ENCODE results near the gene CDH24. TPM values are rescaled to one million over a fixed set of nuclear protein-coding genes. Genes with fewer than 3 reads are reported as not detected.
A peak's percentile ranks its signal among the peaks of the same experiment; 100 is the strongest.

CDH24 gene
- total and polyA plus RNA-seq, 10 of the 15 experiments (the other 5 are each of a cell fraction or from before 2014, with no cell fraction given): 0.10 to 1.5 (median 0.45) TPM; not detected in 2

DNA sequence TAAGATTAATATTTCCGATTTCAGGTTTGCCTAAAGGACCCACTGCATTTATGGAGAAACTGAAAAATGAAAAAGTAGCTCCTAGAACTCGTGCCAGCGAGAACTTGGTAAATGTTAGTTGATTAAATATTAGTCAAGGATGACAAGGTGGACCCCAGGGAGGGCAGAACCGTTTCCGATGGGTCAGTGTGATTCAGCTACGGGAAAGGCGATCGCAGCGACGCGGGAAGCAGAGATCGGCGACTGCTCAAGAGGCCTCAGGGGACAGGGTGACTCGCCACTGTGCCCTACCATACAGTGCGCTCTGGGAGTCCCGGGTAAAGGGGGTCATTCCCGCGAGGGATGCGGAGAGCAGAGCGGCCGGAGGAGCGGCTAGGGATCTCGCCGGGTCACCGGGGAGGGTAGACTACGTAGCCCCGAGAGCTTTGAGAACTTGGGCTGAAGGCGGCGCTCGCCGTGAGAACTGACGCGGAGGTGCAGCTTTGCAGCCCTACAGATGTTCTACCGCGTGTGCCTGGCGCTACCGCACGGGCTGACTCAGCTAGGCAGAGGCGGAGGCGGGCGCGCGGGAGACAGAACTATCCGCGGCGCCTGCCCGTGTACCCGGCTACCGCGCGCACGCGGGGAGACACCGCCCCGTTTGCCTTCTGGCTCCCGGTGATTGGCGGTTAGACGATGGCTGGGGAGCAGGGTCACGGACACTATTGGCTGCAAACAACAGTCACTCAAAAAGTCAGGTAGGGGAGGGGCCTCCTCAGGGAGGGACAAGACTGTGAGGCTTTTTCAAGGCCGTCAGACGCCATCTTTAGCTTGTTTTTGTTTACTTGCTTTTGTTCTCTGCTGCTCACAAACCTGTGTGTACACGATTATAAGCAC is 50.5 kb downstream of the CDH24 start:
- under 1% methylated on average over 62 of the region's 62 CpGs for WGBS (ENCODE audit: insufficient coverage, insufficient replicate concordance, low lambda C conversion rate, missing lambda C conversion rate)
- TF ChIP-seq EGR1 (IDR thresholded peaks at IDR 0.05; ENCODE audit: borderline replicate concordance in 1 of 2, low read depth in 2 of 2, low read length in 2 of 2) (peak in 1 of 2 experiments; percentile 77; a peak in 2 of 3 replicates), NFYB (IDR thresholded peaks at IDR 0.05; ENCODE audit: insufficient read depth, low read depth, low read length) (peak; percentile 94), RUNX3 (IDR thresholded peaks at IDR 0.05; ENCODE audit: low read length) (peak; percentile 44; the same call in 1 of the 2 replicates), PAX8 (IDR thresholded peaks at IDR 0.05) (peak; percentile 91), MEF2B (IDR thresholded peaks at IDR 0.05; ENCODE audit: partially characterized antibody, poor library complexity, severe bottlenecking) (peak; percentile 75), PBX3 (IDR thresholded peaks at IDR 0.05; ENCODE audit: insufficient replicate concordance, low read depth, low read length) (peak; percentile 96), BACH1 (IDR thresholded peaks at IDR 0.05; ENCODE audit: borderline replicate concordance) (peak; percentile 92), HCFC1 (IDR thresholded peaks at IDR 0.05; ENCODE audit: low read length) (peak; percentile 33; the same call in 1 of the 2 replicates), REST (IDR thresholded peaks at IDR 0.05; ENCODE audit: low read depth, low read length) (no peak), CHD4 (IDR thresholded peaks at IDR 0.05) (no peak), PML (IDR thresholded peaks at IDR 0.05; ENCODE audit: low read length) (peak; percentile 85), JUND (IDR thresholded peaks at IDR 0.05; ENCODE audit: low read depth, low read length) (no peak)
- TF ChIP-seq, protein P1, sequence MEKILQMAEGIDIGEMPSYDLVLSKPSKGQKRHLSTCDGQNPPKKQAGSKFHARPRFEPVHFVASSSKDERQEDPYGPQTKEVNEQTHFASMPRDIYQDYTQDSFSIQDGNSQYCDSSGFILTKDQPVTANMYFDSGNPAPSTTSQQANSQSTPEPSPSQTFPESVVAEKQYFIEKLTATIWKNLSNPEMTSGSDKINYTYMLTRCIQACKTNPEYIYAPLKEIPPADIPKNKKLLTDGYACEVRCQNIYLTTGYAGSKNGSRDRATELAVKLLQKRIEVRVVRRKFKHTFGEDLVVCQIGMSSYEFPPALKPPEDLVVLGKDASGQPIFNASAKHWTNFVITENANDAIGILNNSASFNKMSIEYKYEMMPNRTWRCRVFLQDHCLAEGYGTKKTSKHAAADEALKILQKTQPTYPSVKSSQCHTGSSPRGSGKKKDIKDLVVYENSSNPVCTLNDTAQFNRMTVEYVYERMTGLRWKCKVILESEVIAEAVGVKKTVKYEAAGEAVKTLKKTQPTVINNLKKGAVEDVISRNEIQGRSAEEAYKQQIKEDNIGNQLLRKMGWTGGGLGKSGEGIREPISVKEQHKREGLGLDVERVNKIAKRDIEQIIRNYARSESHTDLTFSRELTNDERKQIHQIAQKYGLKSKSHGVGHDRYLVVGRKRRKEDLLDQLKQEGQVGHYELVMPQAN (conservative IDR thresholded peaks at IDR 0.05): 0 out of 2 replicates have a peak, but pooled peaks have one; percentile 24

More for the DNA sequence above, 50.5 kb downstream of the CDH24 start:
- intact Hi-C loops (cut with micrococcal nuclease; ENCODE audit: unreplicated experiment) (no loop called here), in situ Hi-C loops (cut with MboI) (no loop called here)
- Histone ChIP-seq H3K9me3 (replicated peaks; ENCODE audit: control insufficient read depth, insufficient read depth, low read length) (no peaks in the 10 kb centered on the region), H4K20me1 (ENCODE audit: control insufficient read depth, insufficient read depth) (no peaks in the 10 kb centered on the region), H3K4me2 (ENCODE audit: control insufficient read depth, insufficient read depth) (peak overlapping the region; percentile 89), H3K4me3 (peak overlapping the region; percentile 71), H3K27me3 (replicated peaks in 1 of 2; ENCODE audit: control insufficient read depth in 2 of 2, insufficient read depth in 2 of 2, low read length in 1 of 2) (no peaks in the 10 kb centered on the region), H3K4me1 (ENCODE audit: control insufficient read depth, insufficient read depth, low read length) (peaks cover 21% of the 10 kb centered on the region), H3K79me2 (ENCODE audit: control insufficient read depth, insufficient read depth, low read length) (peaks cover 9% of the 10 kb centered on the region), H3K9ac (ENCODE audit: control insufficient read depth, insufficient read depth, low read length) (peak overlapping the region; percentile 82), H2AFZ (ENCODE audit: control insufficient read depth, low read depth, low read length) (peak overlapping the region; percentile 77), H3K27ac (ENCODE audit: control insufficient read depth, insufficient read depth) (peak overlapping the region; percentile 91), H3K36me3 (ENCODE audit: control insufficient read depth in 2 of 2, insufficient read depth in 2 of 2, low read length in 1 of 2) (no peaks in the 10 kb centered on the region)
- ChIA-PET POLR2A (interaction anchor here (0.6 to 3.2 kb wide), 30 partner anchors 9 to 315 kb away, joined by 3 to 29 read pairs (median 4); partner anchors contain the start of genes ACIN1, C14orf119, LRP10 and PABPN1), CTCF (interaction anchor here (0.6 to 4.1 kb wide), 31 partner anchors 8 to 1301 kb away, joined by 3 to 108 read pairs (median 6); partner anchors contain the start of genes ACIN1, CDH24, HAUS4 and PRMT5), RAD21 (ENCODE audit: unreplicated experiment) (interaction anchor here (0.6 to 3.0 kb wide), 20 partner anchors 9 to 114 kb away, joined by 3 to 37 read pairs (median 6); partner anchors contain the start of genes ACIN1, C14orf119, CDH24 and PRMT5), SMC1A (ENCODE audit: uncharacterized antibody, unreplicated experiment) (interaction anchor here (0.6 to 3.8 kb wide), 26 partner anchors 8 to 407 kb away, joined by 3 to 67 read pairs (median 5); partner anchors contain the start of genes ACIN1, AJUBA, C14orf119 and HAUS4)
- FAIRE-seq: peak; percentile 99
- ATAC-seq: peak; percentile 98
- peak; percentile 96 for DNase-seq (ENCODE audit: low read depth, low spot score)
- BruUV-seq (replicated peaks): TSS peak; percentile 4
